Spleen (tissue), 11 donors: ENCODE measurements around the gene GUCA2B. TPM values are rescaled to one million over a fixed set of nuclear protein-coding genes. Genes with fewer than 3 reads are reported as not detected.

Experiments
- DNase-seq: peaks from one replicate; pipeline ENCODE4 v3.0.0-alpha.2; 2020
- H3K27ac ChIP-seq, 8 donors: fragments of 200-600 bp; sonication (generic) in 7 of 8; 1 replicate in 4 of 8; 2 replicates in 4 of 8; pipeline versions ENCODE4 v1.5.0 to v1.8.0; 2016 to 2021; ENCODE audit warnings: inconsistent platforms in 4 of 8, mild to moderate bottlenecking in 4 of 8, moderate library complexity in 1 of 8
- H3K27me3 ChIP-seq, 7 donors: fragments of 200-600 bp; sonication (generic) in 6 of 7; replicated peaks in 1 of 7; 1 replicate in 4 of 7; 2 replicates in 3 of 7; pipeline versions ENCODE4 v1.5.0 to v1.8.0; 2016 to 2021; ENCODE audit warnings: inconsistent platforms in 3 of 7, mild to moderate bottlenecking in 1 of 7
- H3K36me3 ChIP-seq, 6 donors: fragments of 200-600 bp; sonication (generic) in 5 of 6; 1 replicate in 4 of 6; 2 replicates in 2 of 6; pipeline versions ENCODE4 v1.5.0 to v1.8.0; 2016 to 2021; ENCODE audit warnings: inconsistent platforms in 2 of 6
- H3K4me1 ChIP-seq, 6 donors: fragments of 200-600 bp; sonication (generic) in 5 of 6; 1 replicate in 3 of 6; 2 replicates in 3 of 6; pipeline versions ENCODE4 v1.5.0 to v1.8.0; 2016 to 2021; ENCODE audit warnings: inconsistent platforms in 3 of 6
- H3K4me3 ChIP-seq, 8 donors: fragments of 200-600 bp; sonication (generic) in 7 of 8; 1 replicate in 4 of 8; 2 replicates in 4 of 8; pipeline versions ENCODE4 v1.5.0 to v1.8.0; 2016 to 2021; ENCODE audit warnings: inconsistent platforms in 4 of 8, mild to moderate bottlenecking in 4 of 8, moderate library complexity in 2 of 8
- H3K9me3 ChIP-seq, 8 donors: fragments of 200-600 bp; sonication (generic) in 7 of 8; 1 replicate in 4 of 8; 2 replicates in 4 of 8; pipeline versions ENCODE4 v1.5.0 to v1.8.0; 2016 to 2021; ENCODE audit warnings: inconsistent platforms in 4 of 8
- CTCF ChIP-seq, 11 experiments: fragments of 200-600 bp in 7 of 11; fragments of 450-650 bp in 4 of 11; sonication (generic) in 4 of 11; IDR thresholded peaks in 8 of 11; conservative IDR thresholded peaks in 3 of 11; 1 replicate in 7 of 11; 2 replicates in 4 of 11; pipeline versions ENCODE4 v1.4.0 to v1.8.0; 2016 to 2021; ENCODE audit warnings: antibody characterized with exemption in 11 of 11, inconsistent platforms in 4 of 11, mild to moderate bottlenecking in 1 of 11
- POLR2A ChIP-seq, 3 donors: fragments of 450-650 bp; IDR thresholded peaks; one replicate each; pipeline ENCODE4 v1.5.1; 2017; ENCODE audit warnings: antibody characterized with exemption in 3 of 3, mild to moderate bottlenecking in 1 of 3
- POLR2AphosphoS5 ChIP-seq, 3 donors: sonication (generic); formaldehyde crosslinking; IDR thresholded peaks; one replicate each; pipeline ENCODE4 v1.5.1; 2017; ENCODE audit warnings: antibody characterized with exemption in 3 of 3
- WGBS, 5 donors: extraction: QIAGEN DNeasy Blood & Tissue Kit in 3 of 5; methylation state at CpG; one replicate each; pipeline versions ENCODE4 v1.1.5 to v1.1.7; 2013 to 2018; 5-methylcytosine and 5-hydroxymethylcytosine counted together
- intact Hi-C: fragments of 100-400 bp; cut with DNase I; formaldehyde crosslinking; loops from one replicate; pipeline ENCODE4 v1.15.0; 2023; ENCODE audit warnings: low total_unique reads
- polyA plus RNA-seq, 3 donors: library from polyadenylated mRNA; stranded (reverse); fragments of 200-250 nt; gene quantifications; one replicate each; pipeline ENCODE4 v1.2.1, GENCODE V29; 2013
- total RNA-seq, 7 donors: library from RNA; depleted of rRNA in 3 of 7; stranded (reverse); fragments of >200 nt in 3 of 7; fragmentation: NEBNext Ultra II Directional in 4 of 7; extraction: Animal tissue kit (Norgen Biotek cat#: 25700) in 4 of 7; gene quantifications; one replicate each; pipeline versions ENCODE4 v1.1.0 to v1.2.1, GENCODE V29; 2016 to 2021
- donor health status: healthy with polysubstance abuse.
- donor health status: DM: no; HTN: no; CAD: no; lungs with moderate emphysema.
- donor health status: DM: no; HTN: no; CAD: no.
- donor health status: Bipolar disorder and iron deficiency.
- donor health status: healthy.
- donor health status: DM: no; HTN: no; CAD: no.
- donor health status: DM: yes; HTN: yes; CAD: no.

GUCA2B gene
- total and polyA plus RNA-seq, 10 donors: not detected

- peaks cover 0 to 5% (median 0%) of the 10 kb centered on the region in 7 donors for H3K27me3 ChIP-seq
- TF ChIP-seq CTCF (IDR thresholded peaks at IDR 0.05 in 8 of 11, conservative IDR thresholded peaks at IDR 0.05 in 3 of 11) (no peak), POLR2A (IDR thresholded peaks at IDR 0.05) (no peak), POLR2AphosphoS5 (IDR thresholded peaks at IDR 0.05) (no peak)
- no peaks in the 10 kb centered on the region for H3K36me3 ChIP-seq
- intact Hi-C loops: no loop called here
- no peak overlapping the region for H3K27ac ChIP-seq
- H3K4me3 ChIP-seq: no peak overlapping the region
- H3K4me1 ChIP-seq: no peaks in the 10 kb centered on the region
- 74 to 90% (median 87%) methylated on average over 5 of the region's 5 CpGs for WGBS, 5 donors
- DNase-seq: no peak
- H3K9me3 ChIP-seq: no peaks in the 10 kb centered on the region
Observed at GRCh38 chr1:42130061-42130660, 23.0 kb upstream of the GUCA2B start.

DNA sequence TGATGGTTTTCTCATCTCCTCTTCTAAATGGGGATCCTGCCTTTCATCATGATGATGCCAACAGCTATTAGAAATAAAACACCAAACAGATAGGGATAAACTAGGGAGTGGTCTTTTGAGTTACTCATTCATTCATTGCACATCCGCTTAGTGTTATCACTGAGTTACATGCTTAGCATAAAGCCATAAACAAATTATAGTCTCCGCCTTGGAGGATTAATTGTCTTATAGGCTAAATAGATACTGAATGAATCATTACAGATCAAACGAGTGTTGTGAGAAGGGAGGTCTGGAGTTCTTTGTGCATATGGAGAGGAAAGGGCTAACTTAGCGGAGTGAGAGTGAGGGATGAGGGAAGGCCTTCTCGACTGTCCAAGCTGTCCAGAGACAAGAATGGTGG lies 19.8 kb upstream of the GUCA2B start:
- DNase-seq: no peak
- TF ChIP-seq POLR2AphosphoS5 (IDR thresholded peaks at IDR 0.05): no peak
- TF ChIP-seq POLR2A (IDR thresholded peaks at IDR 0.05): no peak
- no peak for TF ChIP-seq CTCF (IDR thresholded peaks at IDR 0.05 in 8 of 11, conservative IDR thresholded peaks at IDR 0.05 in 3 of 11)
- no peaks in the 10 kb centered on the region for H3K9me3 ChIP-seq
- no peak overlapping the region for H3K4me3 ChIP-seq
- H3K27ac ChIP-seq: no peak overlapping the region
- H3K36me3 ChIP-seq: no peaks in the 10 kb centered on the region
- WGBS, 5 donors: 88 to 94% (median 90%) methylated on average over 5 of the region's 5 CpGs
- H3K4me1 ChIP-seq: no peaks in the 10 kb centered on the region
- peaks cover 0 to 5% (median 0%) of the 10 kb centered on the region in 7 donors for H3K27me3 ChIP-seq
- intact Hi-C loops: no loop called here

DNA sequence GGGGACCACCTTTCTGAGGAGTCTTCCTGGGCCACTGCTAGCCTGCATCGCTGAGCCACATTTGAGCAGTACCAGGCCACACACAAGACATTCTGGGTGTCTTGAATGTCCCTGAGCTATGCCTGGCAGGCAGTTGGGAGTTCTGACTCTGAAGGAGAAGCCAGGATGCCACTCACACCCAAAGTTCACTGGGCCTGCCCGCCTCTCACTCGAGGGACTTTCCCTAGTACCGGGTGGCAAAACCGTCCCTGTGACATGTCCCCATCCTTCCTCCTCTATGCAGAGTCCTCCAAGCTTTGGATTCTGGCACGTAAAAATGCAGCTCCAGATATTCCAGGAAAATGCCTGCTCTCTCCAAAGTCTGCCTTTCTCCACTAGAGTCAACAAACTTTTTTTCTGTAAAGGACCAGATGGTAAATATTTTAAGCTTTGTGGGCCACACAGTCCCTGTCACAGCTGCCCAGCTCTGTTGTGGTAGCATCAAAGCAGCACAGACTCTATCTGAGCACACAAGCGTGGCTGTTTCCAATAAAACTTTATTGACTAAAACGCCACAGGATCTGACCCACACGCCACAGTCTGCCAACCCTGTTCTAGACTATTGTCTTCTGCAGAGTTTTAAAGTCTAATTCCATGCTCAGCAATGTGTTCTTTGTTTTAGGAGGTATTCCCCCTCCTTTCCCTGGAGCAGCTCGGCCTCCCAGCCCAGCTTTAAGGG lies 19.2 kb upstream of the GUCA2B start:
- WGBS, 5 donors: 74 to 87% (median 83%) methylated on average over 10 of the region's 10 CpGs
- Histone ChIP-seq H3K27me3 (peaks cover 0 to under 1% (median 0%) of the 10 kb centered on the region in 7 donors), H3K4me3 (no peak overlapping the region), H3K36me3 (no peaks in the 10 kb centered on the region), H3K27ac (no peak overlapping the region), H3K9me3 (no peaks in the 10 kb centered on the region), H3K4me1 (no peaks in the 10 kb centered on the region)
- intact Hi-C loops: no loop called here
- DNase-seq: no peak
- TF ChIP-seq POLR2AphosphoS5 (IDR thresholded peaks at IDR 0.05): no peak
- no peak for TF ChIP-seq CTCF (IDR thresholded peaks at IDR 0.05 in 8 of 11, conservative IDR thresholded peaks at IDR 0.05 in 3 of 11)
- no peak for TF ChIP-seq POLR2A (IDR thresholded peaks at IDR 0.05)

DNA sequence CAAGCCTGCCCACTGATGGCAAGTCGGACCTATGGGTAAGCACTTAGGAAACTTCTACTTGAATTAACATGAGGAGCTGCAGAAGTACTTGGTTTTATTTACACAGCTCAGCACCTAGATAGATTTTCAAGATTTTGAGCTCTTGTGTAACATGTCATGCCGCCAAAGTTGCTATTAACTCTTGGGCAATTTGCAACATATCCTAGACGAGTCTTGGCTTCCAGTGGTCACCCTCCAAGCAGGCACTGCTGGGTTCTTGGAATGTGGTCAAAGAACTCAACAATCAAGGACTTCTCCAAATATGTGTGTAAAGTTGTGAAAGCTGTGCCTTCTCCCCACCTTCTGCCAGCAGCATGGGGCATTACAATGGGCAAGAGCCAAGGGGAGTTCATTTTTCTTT lies 17.8 kb upstream of the GUCA2B start:
- no peaks in the 10 kb centered on the region for H3K4me1 ChIP-seq
- H3K27ac ChIP-seq: no peak overlapping the region
- WGBS, 5 donors: 46 to 83% (median 65%) methylated on average over 3 of the region's 3 CpGs
- H3K9me3 ChIP-seq: no peaks in the 10 kb centered on the region
- DNase-seq: no peak
- TF ChIP-seq CTCF (IDR thresholded peaks at IDR 0.05 in 8 of 11, conservative IDR thresholded peaks at IDR 0.05 in 3 of 11): no peak
- TF ChIP-seq POLR2AphosphoS5 (IDR thresholded peaks at IDR 0.05): no peak
- no peak for TF ChIP-seq POLR2A (IDR thresholded peaks at IDR 0.05)
- H3K4me3 ChIP-seq: no peak overlapping the region
- intact Hi-C loops: no loop called here
- no peaks in the 10 kb centered on the region for H3K36me3 ChIP-seq
- no peaks in the 10 kb centered on the region for H3K27me3 ChIP-seq
